Activated CD8-positive, alpha-beta memory T cell treated with anti-CD3 and anti-CD28 coated beads for 36 hours (primary cell): ENCODE measurements around the gene SBDS. TPM values are rescaled to one million over a fixed set of nuclear protein-coding genes. Genes with fewer than 3 reads are reported as not detected.

ENCODE experiments used
- CTCF ChIA-PET: fragments of 350-600 bp; sonication (Branson Sonifier 250); formaldehyde crosslinking; loops from one replicate; lab custom pipeline; 2021; ENCODE audit warnings: antibody characterized with exemption; lab: Charles Lee
- POLR2A ChIA-PET: fragments of 350-600 bp; sonication (Branson Sonifier 250); formaldehyde crosslinking; loops from one replicate; lab custom pipeline; 2021; ENCODE audit warnings: antibody characterized with exemption; lab: Charles Lee
- total RNA-seq, 2 experiments: library from RNA; stranded (reverse); gene quantifications; one replicate each; pipeline ENCODE4 v1.2.3, GENCODE V29; 2021

The SBDS gene
- total RNA-seq, 2 experiments from 2014 or later, result 88.7 to 89.5 TPM

- POLR2A ChIA-PET, result no interaction called here
- CTCF ChIA-PET, result no interaction called here
Observed at GRCh38 chr7:66952343-66953043, 42.9 kb downstream of the SBDS start.

DNA sequence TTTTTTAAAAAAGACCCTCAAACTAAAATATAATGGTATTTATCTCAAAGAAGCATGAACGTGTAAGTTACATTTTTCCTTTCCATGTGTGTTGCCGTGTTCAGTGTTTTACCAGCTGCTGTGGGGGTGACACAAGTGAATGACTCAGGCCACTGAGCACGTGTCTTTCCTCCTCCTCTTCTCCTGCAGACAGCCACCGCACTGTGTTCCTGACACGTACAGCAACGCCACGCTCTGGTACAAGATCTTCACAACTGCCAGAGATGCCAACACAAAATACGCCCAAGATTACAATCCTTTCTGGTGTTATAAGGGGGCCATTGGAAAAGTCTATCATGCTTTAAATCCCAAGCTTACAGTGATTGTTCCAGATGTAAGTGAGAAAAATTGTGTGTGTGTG is 44.6 kb downstream of the SBDS start:
- POLR2A ChIA-PET, result no interaction called here
- CTCF ChIA-PET, result no interaction called here

- ChIA-PET POLR2A (no interaction called here), CTCF (no interaction called here)
Observed at GRCh38 chr7:66950311-66950710, 45.1 kb downstream of the SBDS start.

DNA sequence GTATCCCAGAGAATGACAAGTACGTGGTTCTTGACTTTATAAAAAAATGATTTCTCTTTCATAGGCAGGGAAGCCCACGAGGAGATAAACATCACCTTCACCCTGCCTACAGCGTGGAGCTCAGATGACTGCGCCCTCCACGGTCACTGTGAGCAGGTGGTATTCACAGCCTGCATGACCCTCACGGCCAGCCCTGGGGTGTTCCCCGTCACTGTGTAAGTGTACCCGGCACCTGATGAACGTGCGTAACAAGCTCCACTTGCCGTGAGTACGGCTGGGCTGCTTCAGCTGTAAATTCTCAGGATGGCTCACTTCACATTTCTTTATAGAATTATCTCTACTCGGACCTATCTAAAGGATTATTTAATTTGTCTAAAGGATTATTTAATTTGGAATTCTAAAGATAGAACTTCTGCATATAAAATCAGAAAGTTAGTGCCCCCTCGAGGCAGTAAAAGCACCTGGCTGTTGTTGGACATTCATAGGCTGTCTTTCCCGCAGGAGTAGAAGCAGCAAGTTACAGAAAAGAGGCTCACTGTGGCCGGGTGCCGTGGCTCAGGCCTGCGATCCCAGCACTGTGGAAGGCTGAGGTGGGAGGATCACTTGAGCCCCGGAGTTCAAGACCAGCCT is 46.8 kb downstream of the SBDS start:
- ChIA-PET POLR2A (no interaction called here), CTCF (no interaction called here)

GRCh38 chr7:66946545-66946944 is 48.8 kb downstream of the SBDS start:
- CTCF ChIA-PET, result interaction anchor here (0.7 kb wide), 1 partner anchor 36 kb away, joined by 3 read pairs; no protein-coding TSS in a partner anchor
- POLR2A ChIA-PET, result no interaction called here

GRCh38 chr7:66939325-66939724 is 56.1 kb downstream of the SBDS start:
- CTCF ChIA-PET, result no interaction called here
- POLR2A ChIA-PET, result no interaction called here

GRCh38 chr7:66937940-66938339 is 57.4 kb downstream of the SBDS start:
- CTCF ChIA-PET, result no interaction called here
- POLR2A ChIA-PET, result no interaction called here

Other genes starting within 250 kb of the SBDS start
- gene TMEM248, start 74.4 kb downstream of the SBDS start, total RNA-seq, result 10 to 100 TPM; 83.2 to 85.2 TPM
- 10 to 100 TPM; 20.7 to 21.0 TPM for gene TYW1, start 1.2 kb upstream of the SBDS start, total RNA-seq